T-cell (primary cell): ENCODE measurements around the gene CCDC9B. TPM values are rescaled to one million over a fixed set of nuclear protein-coding genes. Genes with fewer than 3 reads are reported as not detected.
A peak's percentile ranks its signal among the peaks of the same experiment; 100 is the strongest.

Source experiments
- ATAC-seq, 4 experiments: fragments of 200-7000 bp in 3 of 4; fragments of 150-1000 bp in 1 of 4; cut with Tn5 transposase; replicated peaks in 1 of 4; 1 replicate in 3 of 4; 2 replicates in 1 of 4; pipeline ENCODE4 v1.10.0; 2021; ENCODE audit warnings: moderate library complexity in 3 of 4, mild to moderate bottlenecking in 2 of 4, moderate number of reproducible peaks in 1 of 4
- CTCF ChIA-PET, 2 donors: fragments of 300-600 bp; sonication (Branson Sonifier 250); formaldehyde crosslinking; loops; one replicate each; lab custom pipeline; 2022; ENCODE audit warnings: antibody characterized with exemption in 2 of 2; lab: Charles Lee
- POLR2A ChIA-PET, 2 donors: fragments of 300-600 bp; sonication (Branson Sonifier 250); formaldehyde crosslinking; loops; one replicate each; lab custom pipeline; 2022; ENCODE audit warnings: antibody characterized with exemption in 2 of 2; lab: Charles Lee
- DNase-seq, 35 experiments: peaks; one replicate each; pipeline versions ENCODE4 v3.0.0 to v3.0.0-alpha.2; 2013 to 2023
- H3K27ac ChIP-seq: one replicate; pipeline ENCODE4 v1.5.1; 2013; ENCODE audit warnings: low read length
- H3K27me3 ChIP-seq, 2 experiments: replicated peaks in 1 of 2; 1 replicate in 1 of 2; 2 replicates in 1 of 2; pipeline versions ENCODE4 v1.6.1 to v1.7.0; 2013; ENCODE audit warnings: low read length in 1 of 2, mixed read lengths in 1 of 2; ENCODE audit not compliant: control insufficient read depth in 2 of 2, insufficient read depth in 2 of 2; ENCODE audit errors: extremely low read depth in 1 of 2
- H3K36me3 ChIP-seq, 2 donors: 1 replicate in 1 of 2; 2 replicates in 1 of 2; pipeline versions ENCODE4 v1.6.1 to v1.7.0; 2013; ENCODE audit warnings: low read length in 1 of 2; ENCODE audit not compliant: control insufficient read depth in 2 of 2, insufficient read depth in 1 of 2; ENCODE audit errors: extremely low read depth in 1 of 2
- H3K4me1 ChIP-seq, 2 experiments: 1 replicate in 1 of 2; 2 replicates in 1 of 2; pipeline versions ENCODE4 v1.6.1 to v1.7.0; 2013; ENCODE audit warnings: low read length in 2 of 2, mixed read lengths in 1 of 2; ENCODE audit not compliant: insufficient read depth in 2 of 2, control insufficient read depth in 1 of 2; ENCODE audit errors: extremely low read depth in 1 of 2
- H3K4me3 ChIP-seq, 2 donors: 1 replicate in 1 of 2; 2 replicates in 1 of 2; pipeline versions ENCODE4 v1.5.1 to v1.7.0; 2013; ENCODE audit warnings: mild to moderate bottlenecking in 2 of 2, low read length in 1 of 2, moderate library complexity in 1 of 2; ENCODE audit not compliant: control insufficient read depth in 1 of 2; ENCODE audit errors: extremely low read depth in 1 of 2
- H3K9me3 ChIP-seq: 2 replicates; pipeline ENCODE4 v1.7.0; 2013
- H3K27ac Mint-ChIP-seq, 2 donors: one replicate each; pipeline ENCODE4 v1.8.0; 2020 to 2021; ENCODE audit warnings: mild to moderate bottlenecking in 2 of 2, mixed read lengths in 2 of 2
- H3K27me3 Mint-ChIP-seq, 2 donors: one replicate each; pipeline ENCODE4 v1.8.0; 2021 to 2022; ENCODE audit warnings: mixed read lengths in 2 of 2
- H3K36me3 Mint-ChIP-seq: one replicate; pipeline ENCODE4 v1.8.0; 2021; ENCODE audit warnings: mixed read lengths
- H3K4me1 Mint-ChIP-seq, 3 donors: one replicate each; pipeline ENCODE4 v1.8.0; 2020 to 2022; ENCODE audit warnings: mixed read lengths in 3 of 3, mild to moderate bottlenecking in 1 of 3
- H3K4me3 Mint-ChIP-seq, 3 donors: one replicate each; pipeline ENCODE4 v1.8.0; 2020 to 2022; ENCODE audit warnings: mild to moderate bottlenecking in 3 of 3, mixed read lengths in 3 of 3, moderate library complexity in 3 of 3
- H3K9me3 Mint-ChIP-seq, 3 donors: one replicate each; pipeline ENCODE4 v1.8.0; 2020 to 2022; ENCODE audit warnings: mixed read lengths in 3 of 3
- WGBS: methylation state at CpG from one replicate; pipeline ENCODE4 v1.1.5; 2013; ENCODE audit warnings: missing lambda C conversion rate; ENCODE audit not compliant: insufficient coverage; 5-methylcytosine and 5-hydroxymethylcytosine counted together
- total RNA-seq, 35 experiments: library from RNA in 6 of 35; stranded (reverse) in 6 of 35; fragments of 120-200 nt in 1 of 35; gene quantifications; one replicate each; pipeline versions ENCODE4 v1.2.1 to v1.2.4 and lab custom pipeline; 2013 to 2026

Gene CCDC9B
- total RNA-seq, 5 donors from 2014 or later (not counting 1 experiment from before 2014, with no cell fraction given) = 0.80 to 2.2 (median 1.7) TPM

DNA sequence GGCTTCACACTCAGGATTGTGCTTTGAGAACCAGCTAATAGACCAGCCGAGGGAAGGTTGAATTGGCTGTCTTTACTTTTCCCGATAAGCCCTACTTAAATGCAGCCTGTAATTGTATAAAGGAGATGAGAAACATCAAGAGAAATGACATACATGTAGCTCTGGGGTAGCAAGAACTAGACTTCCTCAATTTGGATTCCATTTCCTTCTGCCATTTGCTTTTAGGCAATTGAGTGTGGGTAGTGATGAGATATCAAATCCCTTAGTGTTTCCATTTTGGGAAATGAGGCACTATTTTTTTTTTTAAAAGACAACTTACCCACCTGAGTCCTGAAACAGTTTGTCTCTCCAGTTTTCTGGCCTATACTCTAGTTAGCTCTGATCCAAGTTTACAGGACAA lies 15.0 kb downstream of the CCDC9B start:
- DNase-seq (no peak), ATAC-seq (no peak)
- POLR2A ChIA-PET = no interaction called here
- Histone ChIP-seq H3K4me1 (peaks cover 9 to 30% of the 10 kb centered on the region in 2 experiments), H3K27me3 (no peaks in the 10 kb centered on the region), H3K36me3 (no peaks in the 10 kb centered on the region), H3K27ac (no peak overlapping the region), H3K9me3 (no peaks in the 10 kb centered on the region), H3K4me3 (no peak overlapping the region)
- peak overlapping the region; percentile 18 to 80 (median 76) for H3K4me3 Mint-ChIP-seq
- no peaks in the 10 kb centered on the region for H3K9me3 Mint-ChIP-seq
- H3K4me1 Mint-ChIP-seq = peaks cover 34 to 41% (median 35%) of the 10 kb centered on the region in 3 donors
- H3K36me3 Mint-ChIP-seq = no peaks in the 10 kb centered on the region
- CTCF ChIA-PET = interaction anchor here (0.9 to 5.1 kb wide), 7 partner anchors 9 to 46 kb away, joined by 3 to 30 read pairs (median 4); partner anchors contain the start of gene PLCB2 (in 1 of the 2)
- H3K27me3 Mint-ChIP-seq = no peaks in the 10 kb centered on the region
- 80% methylated on average over 1 of the region's 2 CpGs for WGBS
- H3K27ac Mint-ChIP-seq = no peak overlapping the region

GRCh38 chr15:40325188-40325587 lies 15.6 kb downstream of the CCDC9B start:
- WGBS = no CpG with 5 or more reads among the region's 2 CpGs
- ATAC-seq (no peak), DNase-seq (no peak)
- Histone ChIP-seq H3K36me3 (no peaks in the 10 kb centered on the region), H3K27ac (no peak overlapping the region), H3K9me3 (no peaks in the 10 kb centered on the region), H3K4me1 (peaks cover 9 to 32% of the 10 kb centered on the region in 2 experiments), H3K4me3 (peak overlapping the region in 1 of 2 donors; percentile 50), H3K27me3 (no peaks in the 10 kb centered on the region)
- Mint-ChIP-seq H3K36me3 (no peaks in the 10 kb centered on the region), H3K4me3 (peak overlapping the region; percentile 74 to 80 (median 76)), H3K27me3 (peaks cover 0 to 1% of the 10 kb centered on the region in 2 donors), H3K4me1 (peaks cover 34 to 41% (median 35%) of the 10 kb centered on the region in 3 donors), H3K9me3 (no peaks in the 10 kb centered on the region), H3K27ac (peak overlapping the region in 1 of 2 donors; percentile 10)
- CTCF ChIA-PET = interaction anchor here (0.5 to 5.1 kb wide), 12 partner anchors 9 to 1637 kb away, joined by 3 to 30 read pairs (median 3); partner anchors contain the start of gene PLCB2 (in 1 of the 2)
- POLR2A ChIA-PET = interaction anchor here (0.7 to 0.9 kb wide), 3 partner anchors 17 to 1449 kb away, joined by 3 to 6 read pairs (median 3); partner anchors contain the start of genes MAPKBP1 (in 1 of the 2) and PLCB2 (in 1 of the 2)

DNA sequence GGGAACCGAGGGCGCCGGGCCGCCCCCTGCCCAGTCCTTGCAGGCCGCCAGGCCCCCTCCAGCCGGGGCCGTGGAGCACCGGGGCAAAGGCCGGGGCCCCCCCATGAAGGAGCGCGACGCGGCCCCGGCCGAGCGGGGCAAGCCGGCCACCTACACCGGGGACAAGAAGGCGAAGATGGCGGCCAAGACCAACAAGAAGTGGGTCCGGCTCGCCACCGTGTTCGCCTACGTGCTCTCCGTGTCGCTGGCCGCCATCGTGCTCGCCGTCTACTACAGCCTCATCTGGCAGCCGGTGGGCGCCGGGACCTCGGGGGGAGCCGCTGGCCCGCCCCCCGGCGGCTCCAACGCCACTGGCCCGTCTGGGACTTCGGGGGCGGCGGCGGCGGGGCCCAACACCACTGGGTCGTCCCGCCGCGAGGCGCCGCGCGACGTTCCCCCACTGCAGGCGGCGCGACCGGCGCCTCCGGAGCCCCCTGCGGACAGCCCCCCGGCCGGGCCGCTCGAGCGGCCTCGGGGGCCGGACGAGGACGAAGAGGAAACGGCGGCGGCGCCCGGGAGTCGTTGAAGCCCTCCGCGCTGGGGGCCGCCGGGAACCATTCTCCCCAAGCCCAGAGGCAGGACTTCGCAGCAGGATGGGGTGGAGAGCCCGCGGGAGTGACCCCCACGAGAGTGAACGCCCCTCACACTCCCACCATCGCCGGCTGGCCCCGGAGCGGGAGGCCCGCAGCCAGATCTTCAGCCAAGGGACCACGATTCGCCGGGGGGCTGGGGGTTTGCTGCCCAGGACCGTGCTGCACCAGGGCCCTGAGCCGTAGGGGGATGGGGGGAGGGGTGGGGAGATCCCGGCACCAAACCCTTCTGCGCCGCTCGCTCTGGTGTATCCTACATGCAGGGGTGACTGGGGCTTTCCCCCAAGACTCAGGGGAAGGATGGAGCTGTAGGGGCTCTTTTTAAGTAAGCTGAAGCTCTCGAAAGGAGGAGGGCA lies 16.5 kb downstream of the CCDC9B start:
- peak overlapping the region in 1 of 2 donors; percentile 6 for H3K27ac Mint-ChIP-seq
- peak overlapping the region; percentile 74 to 80 (median 76) for H3K4me3 Mint-ChIP-seq
- H3K9me3 Mint-ChIP-seq = no peaks in the 10 kb centered on the region
- Histone ChIP-seq H3K9me3 (no peaks in the 10 kb centered on the region), H3K4me3 (peak overlapping the region; percentile 45 to 50), H3K36me3 (no peaks in the 10 kb centered on the region), H3K27me3 (no peaks in the 10 kb centered on the region), H3K4me1 (peaks cover 9 to 32% of the 10 kb centered on the region in 2 experiments), H3K27ac (no peak overlapping the region)
- DNase-seq = peak in 20 of 35 experiments; percentile 13 to 65 (median 38)
- peak; percentile 1 to 21 (median 12) for ATAC-seq
- CTCF ChIA-PET = interaction anchor here (0.6 to 5.1 kb wide), 13 partner anchors 8 to 104 kb away, joined by 3 to 35 read pairs (median 4); partner anchors contain the start of gene PLCB2 (in 1 of the 2)
- POLR2A ChIA-PET = interaction anchor here in 1 of 2 donors (0.7 to 0.9 kb wide), 2 partner anchors 16 to 60 kb away, joined by 3 to 6 read pairs; partner anchors contain the start of gene PLCB2
- WGBS = under 1% methylated on average over 80 of the region's 101 CpGs
- H3K27me3 Mint-ChIP-seq = peaks cover 0 to 5% of the 10 kb centered on the region in 2 donors
- peaks cover 34 to 36% (median 35%) of the 10 kb centered on the region in 3 donors for H3K4me1 Mint-ChIP-seq
- H3K36me3 Mint-ChIP-seq = no peaks in the 10 kb centered on the region

- peaks cover 6 to 32% of the 10 kb centered on the region in 2 experiments for H3K4me1 ChIP-seq
- CTCF ChIA-PET = interaction anchor here (0.6 to 2.0 kb wide), 15 partner anchors 10 to 145 kb away, joined by 3 to 35 read pairs (median 4); partner anchors contain the start of genes PLCB2 (in 2 of the 2) and CCDC9B (in 1 of the 2)
- peak within 1 kb of the TSS; percentile 76 to 81 (median 77) for H3K4me3 Mint-ChIP-seq
- peak within 1 kb of the TSS; percentile 55 for H3K27ac ChIP-seq
- no peaks in the 10 kb centered on the region for H3K27me3 ChIP-seq
- no peaks in the 10 kb centered on the region for H3K36me3 Mint-ChIP-seq
- no peaks in the 10 kb centered on the region for H3K9me3 ChIP-seq
- H3K4me3 ChIP-seq = peak within 1 kb of the TSS; percentile 50 to 58
- no peaks in the 10 kb centered on the region for H3K9me3 Mint-ChIP-seq
- H3K4me1 Mint-ChIP-seq = peaks cover 34% of the 10 kb centered on the region in 3 donors
- POLR2A ChIA-PET = interaction anchor here (0.8 to 1.2 kb wide), 4 partner anchors 11 to 246 kb away, joined by 3 to 5 read pairs (median 3); partner anchors contain the start of gene RPUSD2 (in 1 of the 2)
- peak within 1 kb of the TSS; percentile 76 to 83 for H3K27ac Mint-ChIP-seq
- ATAC-seq (peak; percentile 87 to 90 (median 88)), DNase-seq (peak; percentile 79 to 95 (median 89))
- no peaks in the 10 kb centered on the region for H3K36me3 ChIP-seq
- H3K27me3 Mint-ChIP-seq = peaks cover 0 to 5% of the 10 kb centered on the region in 2 donors
- under 1% methylated on average over 102 of the region's 103 CpGs for WGBS
These were observed 17.3 kb downstream of the CCDC9B start, which contains the start of gene INAFM2 for GRCh38 chr15:40323239-40323952. Gene INAFM2, plus strand, starts transcription at chr15:40323692. Its CDS starts 364 bp downstream, at chr15:40324056.

DNA sequence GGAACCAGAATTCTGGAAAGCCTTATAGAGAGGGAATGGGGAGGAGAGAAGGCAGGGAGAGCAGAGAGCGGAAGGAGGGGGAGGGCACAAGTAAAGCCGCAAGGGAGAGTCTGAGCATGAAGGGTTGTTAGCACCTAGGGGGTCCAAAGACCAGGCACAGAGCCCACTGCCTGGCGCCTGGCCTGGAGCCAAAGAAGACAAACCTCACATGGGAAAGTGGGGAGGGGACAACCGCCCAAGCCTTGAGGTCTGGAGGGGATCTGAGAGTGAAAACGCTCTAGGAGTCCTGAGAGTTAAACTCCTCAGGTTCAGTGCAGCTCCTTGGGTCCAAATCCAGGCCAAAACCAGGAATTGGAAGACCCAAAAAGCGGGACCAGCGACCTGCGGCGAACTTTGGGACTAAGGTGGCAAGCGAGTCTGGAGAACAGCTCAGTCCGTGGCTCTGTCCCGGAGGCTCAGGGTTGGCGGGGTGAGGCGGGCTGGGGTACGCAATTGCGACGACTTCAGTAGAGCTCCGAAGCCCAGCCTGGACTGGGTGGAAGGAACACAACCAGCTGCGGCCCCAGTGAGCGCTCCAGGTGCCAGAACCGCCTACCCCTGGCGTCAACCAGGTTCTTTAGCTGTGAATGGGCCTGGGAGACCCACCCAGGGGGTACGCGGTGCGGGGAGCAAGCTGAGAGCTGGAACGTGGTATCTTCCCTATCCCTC lies 18.1 kb downstream of the CCDC9B start:
- H3K27ac Mint-ChIP-seq = peak overlapping the region; percentile 76 to 83
- H3K27me3 Mint-ChIP-seq = peaks cover 0 to 9% of the 10 kb centered on the region in 2 donors
- ChIA-PET CTCF (interaction anchor here (0.6 to 2.0 kb wide), 14 partner anchors 9 to 95 kb away, joined by 3 to 35 read pairs (median 4); partner anchors contain the start of genes PLCB2 (in 2 of the 2) and CCDC9B (in 1 of the 2)), POLR2A (interaction anchor here (0.8 to 1.2 kb wide), 4 partner anchors 11 to 246 kb away, joined by 3 to 5 read pairs (median 3); partner anchors contain the start of gene RPUSD2 (in 1 of the 2))
- peak overlapping the region; percentile 46 to 58 for H3K4me3 ChIP-seq
- no peaks in the 10 kb centered on the region for H3K9me3 Mint-ChIP-seq
- H3K4me1 ChIP-seq = peaks cover 5 to 32% of the 10 kb centered on the region in 2 experiments
- H3K9me3 ChIP-seq = no peaks in the 10 kb centered on the region
- no peaks in the 10 kb centered on the region for H3K27me3 ChIP-seq
- peak in 1 of 35 experiments; percentile 19 for DNase-seq
- H3K4me3 Mint-ChIP-seq = peak overlapping the region; percentile 63 to 81 (median 77)
- 76% methylated on average over 26 of the region's 26 CpGs for WGBS
- H3K36me3 Mint-ChIP-seq = no peaks in the 10 kb centered on the region
- ATAC-seq = peak in 1 of 4 experiments; percentile 0
- H3K4me1 Mint-ChIP-seq = peaks cover 32 to 34% (median 32%) of the 10 kb centered on the region in 3 donors
- no peaks in the 10 kb centered on the region for H3K36me3 ChIP-seq
- H3K27ac ChIP-seq = peak overlapping the region; percentile 55
